Stimulated activated CD8-positive, alpha-beta memory T cell treated with anti-CD3 and anti-CD28 coated beads, Interleukin-4, amount 100 ng/mL, for 1 hour (primary cell): ENCODE results near the gene KNL1.

Source experiments
- DNase-seq, 2 donors: peaks; one replicate each; pipeline ENCODE4 v3.0.0-alpha.2; 2020; ENCODE audit warnings: low read depth in 2 of 2, low spot score in 1 of 2

Gene KNL1

DNA sequence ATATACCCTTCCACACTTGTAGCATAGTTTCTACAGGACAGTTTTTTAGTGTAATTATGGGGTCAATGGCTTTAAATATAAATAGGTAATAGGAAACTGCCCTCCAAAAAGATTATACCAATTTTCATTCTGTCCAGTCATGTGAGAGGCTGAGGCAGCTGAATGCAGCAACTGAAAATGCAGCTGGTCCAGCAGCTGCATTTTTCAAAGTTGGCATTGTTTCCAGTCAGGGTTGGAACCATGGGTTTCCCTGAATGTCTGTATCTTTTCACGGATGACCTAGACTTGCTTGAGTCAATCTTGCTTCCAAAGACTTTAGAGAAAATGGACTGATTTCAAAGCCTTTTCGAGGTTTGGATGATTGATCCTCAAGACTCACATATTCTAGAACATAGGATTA, 9.9 kb upstream of the KNL1 start:
- no peak for DNase-seq

DNA sequence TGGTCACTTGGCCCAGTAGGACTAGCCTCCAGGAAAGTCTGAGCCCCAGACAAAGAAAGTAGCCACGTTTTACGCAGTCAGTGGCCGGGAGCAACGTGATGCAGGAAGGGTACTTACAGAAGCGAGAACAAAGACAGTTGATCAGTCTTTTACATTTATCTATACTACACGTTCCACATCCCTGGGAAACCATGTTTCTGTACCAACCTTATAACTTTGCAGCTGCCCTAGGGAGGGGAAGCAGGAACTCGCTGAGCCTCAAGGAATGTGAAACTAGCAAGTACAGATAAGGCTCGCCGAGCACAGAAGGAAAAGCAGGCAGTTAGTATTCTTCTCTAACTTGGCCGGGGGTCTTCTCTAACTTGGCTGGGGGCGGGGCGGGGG, 3.4 kb upstream of the KNL1 start:
- DNase-seq = no peak

- DNase-seq = no peak
Measured at GRCh38 chr15:40591389-40591788, 2.7 kb upstream of the KNL1 start.

GRCh38 chr15:40593165-40593564, 884 bp upstream of the KNL1 start:
- DNase-seq = no peak

DNA sequence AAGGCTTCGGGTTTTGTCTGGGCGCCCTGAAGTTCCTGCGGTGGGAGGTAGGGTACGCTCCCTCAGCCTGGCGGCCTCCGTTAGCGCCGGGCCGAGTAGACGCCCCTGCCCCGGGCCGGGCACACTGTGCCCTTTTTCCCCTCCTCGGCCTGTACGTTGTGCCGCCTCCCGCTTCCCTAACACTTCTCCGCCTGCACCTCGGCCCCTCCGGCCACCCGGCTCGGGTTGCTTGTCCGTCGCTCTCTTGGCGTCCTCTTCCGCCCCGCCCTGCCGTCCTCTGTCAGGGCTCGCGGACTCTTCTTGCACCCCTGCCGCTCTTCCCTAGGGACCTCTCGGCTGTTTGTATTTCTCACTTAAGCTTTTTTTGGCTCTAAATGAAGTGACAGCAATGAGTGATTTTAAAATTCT, 384 bp downstream of the KNL1 start:
- no peak for DNase-seq

DNA sequence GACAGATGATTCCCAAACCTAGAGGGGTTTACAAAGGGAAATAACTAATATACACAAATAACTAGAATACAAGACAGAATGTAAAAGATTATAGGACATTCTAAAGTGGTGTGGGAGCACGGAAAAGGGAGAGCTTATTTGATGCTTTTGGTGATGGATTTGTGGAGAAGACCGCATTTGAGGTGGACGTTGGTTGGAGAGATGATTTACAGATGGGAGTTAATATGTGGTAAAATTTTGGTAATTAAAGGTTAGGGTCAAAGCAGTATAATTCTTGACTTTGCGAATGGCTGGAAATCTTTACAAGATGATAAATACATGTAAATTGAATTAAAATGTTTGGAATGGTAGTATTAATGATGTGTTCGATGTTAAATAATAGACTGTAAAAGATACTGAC, 1.2 kb downstream of the KNL1 start:
- DNase-seq = no peak

GRCh38 chr15:40595773-40596172, 1.7 kb downstream of the KNL1 start:
- DNase-seq = no peak

DNA sequence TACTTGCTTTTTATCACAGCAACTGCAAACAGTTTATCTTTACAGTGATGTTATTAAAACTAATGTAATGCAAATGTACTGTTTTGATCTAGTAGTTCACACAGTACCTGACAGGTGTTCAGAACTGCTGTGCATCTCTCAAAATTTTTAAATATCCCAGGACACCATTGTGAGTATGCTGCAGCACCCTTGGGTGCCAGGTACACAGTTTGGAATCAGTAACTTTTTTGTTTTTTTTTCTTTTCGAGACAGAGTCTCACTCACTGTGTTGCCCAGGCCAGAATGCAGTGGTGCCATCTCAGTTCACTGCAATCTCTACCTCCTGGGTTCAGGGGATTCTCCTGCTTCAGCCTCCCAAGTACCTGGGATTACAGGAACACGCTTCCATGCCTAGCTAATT, 3.0 kb downstream of the KNL1 start:
- DNase-seq = no peak

- DNase-seq = no peak
Measured at GRCh38 chr15:40598126-40598525, 4.1 kb downstream of the KNL1 start.

- DNase-seq = no peak
Measured at GRCh38 chr15:40598672-40599071, 4.6 kb downstream of the KNL1 start.

GRCh38 chr15:40600956-40601355, 6.9 kb downstream of the KNL1 start:
- DNase-seq = no peak

DNA sequence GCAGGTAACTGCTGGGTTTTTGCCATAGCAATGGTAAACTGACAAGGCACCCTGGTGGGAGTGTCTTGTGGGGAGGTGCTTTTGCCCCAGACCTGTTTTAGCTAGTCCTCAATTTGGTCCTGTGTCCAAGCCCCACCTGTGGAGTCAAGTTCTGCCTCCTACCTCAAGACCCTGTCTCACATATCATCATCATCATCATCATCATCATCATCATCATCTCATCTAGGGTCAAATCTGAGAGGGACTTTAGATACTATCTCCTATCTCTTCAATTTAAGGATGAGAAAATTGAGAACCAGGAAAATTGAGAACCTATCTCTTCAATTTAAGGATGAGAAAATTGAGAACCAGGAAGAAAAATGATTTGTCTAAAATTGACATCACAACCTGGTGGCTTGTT, 9.9 kb downstream of the KNL1 start:
- DNase-seq = no peak

- no peak for DNase-seq
Measured at GRCh38 chr15:40613080-40613479, 19.0 kb downstream of the KNL1 start.

- DNase-seq = no peak
Measured at GRCh38 chr15:40618023-40618422, 24.0 kb downstream of the KNL1 start.

DNA sequence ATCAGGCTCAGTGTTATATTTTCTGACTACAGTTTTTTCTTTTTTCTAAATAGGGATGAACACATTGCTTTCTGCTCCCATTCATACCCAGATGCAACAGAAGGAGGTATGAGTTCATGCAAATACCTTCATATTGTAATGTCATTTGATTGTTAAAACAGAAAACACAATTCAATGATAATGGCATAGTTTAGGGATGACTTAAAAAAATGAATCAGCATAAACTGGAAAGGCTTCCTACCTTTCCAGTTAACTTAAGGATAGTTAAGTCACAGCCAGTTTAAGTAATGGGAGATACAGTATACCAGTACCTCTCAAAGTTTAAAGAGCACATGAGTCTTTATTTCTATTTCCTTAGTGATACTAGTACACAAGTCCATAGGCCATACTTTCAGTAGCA, 24.9 kb downstream of the KNL1 start:
- no peak for DNase-seq

- DNase-seq = no peak
Measured at GRCh38 chr15:40623361-40623760, 29.3 kb downstream of the KNL1 start.

GRCh38 chr15:40630313-40630712, 36.3 kb downstream of the KNL1 start:
- DNase-seq = no peak

GRCh38 chr15:40633178-40633577, 39.1 kb downstream of the KNL1 start:
- no peak for DNase-seq

DNA sequence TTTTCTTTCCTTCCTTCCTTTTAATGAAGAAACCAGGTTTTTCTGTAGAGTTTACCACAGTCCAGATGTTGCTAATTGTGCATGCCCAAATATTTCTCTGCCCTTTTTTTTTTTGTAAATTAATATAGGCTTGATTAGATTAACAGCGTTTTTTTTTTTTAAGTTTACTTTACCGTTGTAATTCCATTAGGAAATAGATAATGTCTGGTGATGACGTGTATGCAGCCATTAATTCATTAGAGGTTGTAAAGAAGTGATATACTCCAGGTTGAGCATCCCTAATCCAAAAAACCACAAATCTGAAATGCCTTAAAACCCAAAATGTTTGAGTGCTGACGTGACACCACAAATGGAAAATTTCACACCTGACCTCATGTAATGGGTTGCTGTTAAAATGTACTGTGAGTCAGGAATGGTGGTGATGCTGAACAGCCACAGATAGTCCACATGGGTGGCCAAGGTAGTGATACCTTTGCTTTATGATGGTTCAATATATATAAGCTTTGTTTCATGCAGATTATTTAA, 43.2 kb downstream of the KNL1 start:
- DNase-seq = no peak

DNA sequence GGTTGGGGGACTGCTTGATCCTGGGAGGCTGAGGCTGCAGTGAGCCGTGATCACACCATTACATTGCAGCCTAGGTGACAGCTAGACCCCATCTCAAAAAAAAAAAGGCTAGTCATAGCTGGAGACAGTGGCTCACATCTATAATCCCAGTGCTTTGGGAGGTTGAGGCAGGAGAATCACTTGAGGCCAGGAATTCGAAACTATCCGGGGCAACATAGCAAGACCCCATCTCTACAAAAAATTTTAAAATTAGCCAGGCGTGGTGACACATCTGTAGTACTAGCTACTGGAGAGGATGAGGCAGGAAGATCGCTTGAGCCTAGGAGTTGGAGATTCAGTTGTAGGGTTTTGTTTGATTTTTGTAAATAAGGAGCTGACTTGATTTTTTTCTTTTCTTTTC, 45.6 kb downstream of the KNL1 start:
- no peak for DNase-seq

- DNase-seq = no peak
Measured at GRCh38 chr15:40647523-40647922, 53.5 kb downstream of the KNL1 start.

- DNase-seq = no peak
Measured at GRCh38 chr15:40650479-40650878, 56.4 kb downstream of the KNL1 start.

DNA sequence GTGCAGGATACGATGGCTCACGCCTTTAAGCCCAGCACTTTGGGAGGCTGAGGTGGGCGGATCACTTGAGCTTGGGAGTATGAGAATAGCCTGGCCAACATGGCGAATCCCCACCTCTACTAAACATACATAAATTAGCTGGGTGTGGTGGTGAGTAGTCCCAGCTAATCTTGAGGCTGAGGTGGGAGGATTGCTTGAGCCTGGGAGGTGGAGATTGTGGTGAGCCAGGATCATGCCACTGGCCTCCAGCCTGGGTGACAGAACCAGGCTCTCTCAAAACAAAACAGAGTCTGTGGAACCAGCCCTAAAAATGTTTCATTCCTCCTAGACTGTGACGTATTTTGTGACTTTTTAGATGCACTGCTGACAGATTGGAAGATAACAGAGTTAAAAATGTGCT, 66.6 kb downstream of the KNL1 start:
- no peak for DNase-seq

DNA sequence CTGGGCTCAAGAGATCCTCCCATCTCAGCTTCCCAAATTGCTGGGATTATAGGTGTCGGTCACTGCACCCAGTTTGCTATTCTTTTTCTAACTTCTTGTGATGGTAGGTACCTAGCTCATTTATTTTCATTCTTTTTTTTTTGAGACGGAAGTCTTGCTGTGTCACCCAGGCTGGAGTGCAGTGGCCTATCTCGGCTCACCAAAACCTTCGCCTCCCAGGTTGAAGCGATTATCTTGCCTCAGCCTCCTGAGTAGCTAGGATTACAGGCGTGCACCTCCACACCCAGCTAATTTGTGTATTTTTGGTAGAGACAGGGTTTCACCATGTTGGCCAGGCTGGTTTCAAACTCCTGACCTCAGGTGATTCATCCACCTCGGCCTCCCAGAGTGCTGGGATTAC, 70.9 kb downstream of the KNL1 start:
- DNase-seq = no peak
